Gastroesophageal sphincter (tissue), 3 donors: ENCODE results near the gene PPM1A.

ENCODE experiments used
- CTCF ChIP-seq, 4 experiments: fragments of 200-600 bp in 2 of 4; fragments of 450-650 bp in 2 of 4; sonication (generic) in 1 of 4; IDR thresholded peaks; one replicate each; pipeline ENCODE4 v1.5.1; 2017 to 2019; ENCODE audit warnings: antibody characterized with exemption in 4 of 4, mild to moderate bottlenecking in 2 of 4, moderate library complexity in 2 of 4
- EP300 ChIP-seq: sonication (generic); formaldehyde crosslinking; IDR thresholded peaks from one replicate; pipeline ENCODE4 v1.6.1; 2017; ENCODE audit warnings: antibody characterized with exemption, mild to moderate bottlenecking
- POLR2A ChIP-seq, 2 donors: fragments of 450-650 bp; IDR thresholded peaks; one replicate each; pipeline ENCODE4 v1.6.1; 2017; ENCODE audit warnings: antibody characterized with exemption in 2 of 2, mild to moderate bottlenecking in 2 of 2, moderate library complexity in 1 of 2
- POLR2AphosphoS5 ChIP-seq: sonication (generic); formaldehyde crosslinking; IDR thresholded peaks from one replicate; pipeline ENCODE4 v1.6.1; 2017; ENCODE audit warnings: antibody characterized with exemption

GRCh38 chr14:60212503-60213371, 36.3 kb upstream of the PPM1A start:
- TF ChIP-seq POLR2A (IDR thresholded peaks at IDR 0.05) = no peak
- TF ChIP-seq CTCF (IDR thresholded peaks at IDR 0.05) = no peak
- TF ChIP-seq POLR2AphosphoS5 = no peak
- no peak for TF ChIP-seq EP300
